HepG2 (cell line): ENCODE results near the gene LASP1. TPM values are rescaled to one million over a fixed set of nuclear protein-coding genes. Genes with fewer than 3 reads are reported as not detected.

Source experiments
- FLYWCH1 ChIP-seq: sonication (generic); formaldehyde crosslinking; IDR thresholded peaks from 2 replicates; pipeline ENCODE4 v1.8.1; 2023; ENCODE audit warnings: mild to moderate bottlenecking, missing genetic modification reagents
- NBN ChIP-seq: fragments of 450-650 bp; conservative IDR thresholded peaks from 2 replicates; pipeline ENCODE4 v1.6.1; 2017
- NFIC ChIP-seq: IDR thresholded peaks from 2 replicates; pipeline ENCODE4 v1.6.1; 2012; ENCODE audit warnings: mild to moderate bottlenecking, low read length, inconsistent platforms
- RNF219 ChIP-seq: sonication (generic); formaldehyde crosslinking; IDR thresholded peaks from 2 replicates; pipeline ENCODE4 v1.5.0; 2020; ENCODE audit warnings: mild to moderate bottlenecking, missing genetic modification reagents
- TBP ChIP-seq: sonication (generic); formaldehyde crosslinking; IDR thresholded peaks from 2 replicates; pipeline ENCODE4 v1.5.0; 2020; ENCODE audit warnings: missing genetic modification reagents
- ZFP37 ChIP-seq: sonication (generic); formaldehyde crosslinking; IDR thresholded peaks from 2 replicates; pipeline ENCODE4 v1.4.0; 2020; ENCODE audit warnings: missing genetic modification reagents, borderline replicate concordance
- ZNF280D ChIP-seq: sonication (generic); formaldehyde crosslinking; IDR thresholded peaks from 2 replicates; pipeline ENCODE4 v1.5.1; 2020; ENCODE audit warnings: mild to moderate bottlenecking, missing genetic modification reagents
- ZNF407 ChIP-seq: sonication (generic); formaldehyde crosslinking; IDR thresholded peaks from one replicate; pipeline ENCODE4 v1.5.1; 2020; ENCODE audit warnings: mild to moderate bottlenecking, missing genetic modification reagents; ENCODE audit errors: not compliant biosample characterization
- ZNF75D ChIP-seq: sonication (generic); formaldehyde crosslinking; IDR thresholded peaks from 2 replicates; pipeline ENCODE4 v1.8.1; 2023; ENCODE audit warnings: missing genetic modification reagents, mild to moderate bottlenecking, borderline replicate concordance
- ZZZ3 ChIP-seq: sonication (generic); formaldehyde crosslinking; IDR thresholded peaks from 2 replicates; pipeline ENCODE4 v1.4.0; 2020; ENCODE audit warnings: missing genetic modification reagents, mild to moderate bottlenecking, borderline replicate concordance
- polyA plus RNA-seq, 8 experiments: library from polyadenylated mRNA; depleted of rRNA in 3 of 8; stranded (reverse) in 7 of 8; unstranded in 1 of 8; fragments of >200 nt; fragmentation: Illumina TruSeq in 4 of 8; extraction: Trizol in 4 of 8; gene quantifications; 2 replicates each; pipeline versions ENCODE4 v1.2.1 to v1.2.3, GENCODE V29; 2011 to 2016; ENCODE audit warnings: low read depth in 4 of 8, missing spikeins in 1 of 8, mixed read lengths in 1 of 8; ENCODE audit not compliant: insufficient read depth in 1 of 8
- total RNA-seq, 5 experiments: library from RNA; depleted of rRNA; stranded (reverse); fragments of >200 nt; fragmentation: Illumina TruSeq; extraction: Trizol; gene quantifications; 2 replicates each; pipeline ENCODE4 v1.2.3, GENCODE V29; 2016; ENCODE audit warnings: low read depth in 1 of 5
- TF ChIP-seq, protein P1 (sequence below): sonication (generic); formaldehyde crosslinking; IDR thresholded peaks from 2 replicates; pipeline ENCODE4 v1.5.1; 2020; ENCODE audit warnings: mild to moderate bottlenecking, moderate library complexity, missing genetic modification reagents
- TF ChIP-seq, protein P2 (sequence below): IDR thresholded peaks from 2 replicates; pipeline ENCODE4 v1.6.1; 2016

The LASP1 gene
- total and polyA plus RNA-seq, 2 of the 13 experiments (the other 11 are each of a cell fraction or from before 2014, with no cell fraction given), result 70.1 to 97.0 TPM

DNA sequence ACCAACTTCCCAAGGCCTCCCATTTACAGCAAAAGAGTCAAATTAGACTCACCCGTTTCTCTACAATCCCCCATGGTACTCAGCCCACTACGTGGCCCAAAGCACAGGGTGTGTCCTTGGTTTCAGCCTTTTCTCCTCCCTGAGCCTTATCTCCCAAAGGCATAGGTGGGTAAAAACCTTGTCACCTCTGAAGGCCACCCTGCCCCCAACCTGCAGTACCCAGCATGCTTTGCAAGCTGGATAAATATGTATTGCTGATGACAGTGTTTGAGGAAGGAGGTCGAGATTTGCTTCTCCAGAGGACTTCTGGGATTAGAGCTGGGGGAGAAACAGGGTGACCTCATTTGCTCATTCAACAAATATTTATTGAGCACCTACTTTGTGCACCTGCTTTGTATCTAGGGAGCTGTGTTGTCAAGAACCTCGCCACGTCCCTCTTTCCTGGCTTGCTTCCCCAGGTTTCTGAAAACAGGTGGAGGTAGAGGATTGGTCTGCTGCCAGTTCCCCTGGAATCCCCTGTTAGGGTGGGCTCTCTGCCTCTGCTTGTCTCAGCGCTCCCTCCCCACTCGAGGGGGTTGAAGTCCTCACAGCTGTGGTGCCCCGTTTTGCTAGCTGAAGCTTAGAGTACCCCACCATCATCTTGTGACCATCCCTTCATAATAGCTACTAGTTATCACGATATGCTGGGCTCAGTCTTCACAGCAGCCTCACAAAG, 3.0 kb downstream of the LASP1 start (continued):
- TF ChIP-seq ZNF280D, result no peak
- no peak for TF ChIP-seq FLYWCH1 (CRISPR knock-in tag)
- no peak for TF ChIP-seq TBP (CRISPR knock-in tag)
- TF ChIP-seq, protein P1, sequence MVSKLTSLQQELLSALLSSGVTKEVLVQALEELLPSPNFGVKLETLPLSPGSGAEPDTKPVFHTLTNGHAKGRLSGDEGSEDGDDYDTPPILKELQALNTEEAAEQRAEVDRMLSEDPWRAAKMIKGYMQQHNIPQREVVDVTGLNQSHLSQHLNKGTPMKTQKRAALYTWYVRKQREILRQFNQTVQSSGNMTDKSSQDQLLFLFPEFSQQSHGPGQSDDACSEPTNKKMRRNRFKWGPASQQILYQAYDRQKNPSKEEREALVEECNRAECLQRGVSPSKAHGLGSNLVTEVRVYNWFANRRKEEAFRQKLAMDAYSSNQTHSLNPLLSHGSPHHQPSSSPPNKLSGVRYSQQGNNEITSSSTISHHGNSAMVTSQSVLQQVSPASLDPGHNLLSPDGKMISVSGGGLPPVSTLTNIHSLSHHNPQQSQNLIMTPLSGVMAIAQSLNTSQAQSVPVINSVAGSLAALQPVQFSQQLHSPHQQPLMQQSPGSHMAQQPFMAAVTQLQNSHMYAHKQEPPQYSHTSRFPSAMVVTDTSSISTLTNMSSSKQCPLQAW (CRISPR knock-in tag), result peak; percentile 73; the same call in 1 of the 2 replicates
- TF ChIP-seq NFIC, result no peak
- TF ChIP-seq ZZZ3 (CRISPR knock-in tag), result no peak
- TF ChIP-seq ZFP37 (CRISPR knock-in tag), result no peak
- TF ChIP-seq ZNF407, result no peak
- TF ChIP-seq RNF219, result no peak
- TF ChIP-seq NBN, result no peak
- TF ChIP-seq ZNF75D (CRISPR knock-in tag), result no peak
- TF ChIP-seq, protein P2, sequence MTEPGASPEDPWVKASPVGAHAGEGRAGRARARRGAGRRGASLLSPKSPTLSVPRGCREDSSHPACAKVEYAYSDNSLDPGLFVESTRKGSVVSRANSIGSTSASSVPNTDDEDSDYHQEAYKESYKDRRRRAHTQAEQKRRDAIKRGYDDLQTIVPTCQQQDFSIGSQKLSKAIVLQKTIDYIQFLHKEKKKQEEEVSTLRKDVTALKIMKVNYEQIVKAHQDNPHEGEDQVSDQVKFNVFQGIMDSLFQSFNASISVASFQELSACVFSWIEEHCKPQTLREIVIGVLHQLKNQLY (CRISPR knock-in tag), result no peak
